Measurements from ENCODE around the gene BAHD1.

- TF ChIP-seq, protein P1, sequence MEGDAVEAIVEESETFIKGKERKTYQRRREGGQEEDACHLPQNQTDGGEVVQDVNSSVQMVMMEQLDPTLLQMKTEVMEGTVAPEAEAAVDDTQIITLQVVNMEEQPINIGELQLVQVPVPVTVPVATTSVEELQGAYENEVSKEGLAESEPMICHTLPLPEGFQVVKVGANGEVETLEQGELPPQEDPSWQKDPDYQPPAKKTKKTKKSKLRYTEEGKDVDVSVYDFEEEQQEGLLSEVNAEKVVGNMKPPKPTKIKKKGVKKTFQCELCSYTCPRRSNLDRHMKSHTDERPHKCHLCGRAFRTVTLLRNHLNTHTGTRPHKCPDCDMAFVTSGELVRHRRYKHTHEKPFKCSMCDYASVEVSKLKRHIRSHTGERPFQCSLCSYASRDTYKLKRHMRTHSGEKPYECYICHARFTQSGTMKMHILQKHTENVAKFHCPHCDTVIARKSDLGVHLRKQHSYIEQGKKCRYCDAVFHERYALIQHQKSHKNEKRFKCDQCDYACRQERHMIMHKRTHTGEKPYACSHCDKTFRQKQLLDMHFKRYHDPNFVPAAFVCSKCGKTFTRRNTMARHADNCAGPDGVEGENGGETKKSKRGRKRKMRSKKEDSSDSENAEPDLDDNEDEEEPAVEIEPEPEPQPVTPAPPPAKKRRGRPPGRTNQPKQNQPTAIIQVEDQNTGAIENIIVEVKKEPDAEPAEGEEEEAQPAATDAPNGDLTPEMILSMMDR (IDR thresholded peaks at IDR 0.05): no peak
- no peak for TF ChIP-seq POLR2A (IDR thresholded peaks at IDR 0.05)
These were observed 43.2 kb downstream of the BAHD1 start for GRCh38 chr15:40483919-40484318.

Data from adrenal gland (tissue), 5 donors.